Stimulated activated CD8-positive, alpha-beta memory T cell treated with anti-CD3 and anti-CD28 coated beads, Interleukin-7, amount 100 ng/mL, for 24 hours (primary cell): ENCODE measurements around the gene INSR.
"Not testable (repeated sequence)": the region's sequence is repeated elsewhere in the genome, so short reads cannot be mapped to it uniquely, and the experiment has no call there.

Source experiments
- DNase-seq: peaks from one replicate; pipeline ENCODE4 v3.0.0-alpha.2; 2020; ENCODE audit warnings: low read depth

The INSR gene

GRCh38 chr19:7293762-7294557 is at the start of gene INSR:
INSR (minus strand) TSS chr19:7294414; CDS start chr19:7293891, 523 bp downstream.
- peak; percentile 8 for DNase-seq

GRCh38 chr19:7342143-7342542 is 47.9 kb upstream of the INSR start:
- DNase-seq: no peak

- peak; percentile 87 for DNase-seq
These were observed 47.0 kb upstream of the INSR start for GRCh38 chr19:7340959-7341837.

GRCh38 chr19:7337380-7338194 is 43.4 kb upstream of the INSR start:
- DNase-seq: no peak

- DNase-seq: no peak
These were observed 42.2 kb upstream of the INSR start for GRCh38 chr19:7336321-7336973.

GRCh38 chr19:7333198-7334118 is 39.2 kb upstream of the INSR start:
- no peak for DNase-seq

GRCh38 chr19:7331446-7331845 is 37.2 kb upstream of the INSR start:
- DNase-seq: no peak

GRCh38 chr19:7328647-7329046 is 34.4 kb upstream of the INSR start:
- DNase-seq: no peak

- DNase-seq: no peak
These were observed 33.6 kb upstream of the INSR start for GRCh38 chr19:7327802-7328201.

GRCh38 chr19:7326105-7326877 is 32.1 kb upstream of the INSR start:
- DNase-seq: no peak

GRCh38 chr19:7318176-7318575 is 24.0 kb upstream of the INSR start:
- no peak for DNase-seq

GRCh38 chr19:7312816-7313215 is 18.6 kb upstream of the INSR start:
- DNase-seq: no peak

GRCh38 chr19:7311911-7312310 is 17.7 kb upstream of the INSR start:
- no peak for DNase-seq

GRCh38 chr19:7308327-7308726 is 14.1 kb upstream of the INSR start:
- not testable (repeated sequence) for DNase-seq

- no peak for DNase-seq
These were observed 13.5 kb upstream of the INSR start for GRCh38 chr19:7307590-7308218.

GRCh38 chr19:7304200-7304599 is 10.0 kb upstream of the INSR start:
- no peak for DNase-seq

- DNase-seq: no peak
These were observed 9.3 kb upstream of the INSR start for GRCh38 chr19:7303470-7303869.

GRCh38 chr19:7301525-7301924 is 7.3 kb upstream of the INSR start:
- no peak for DNase-seq

- no peak for DNase-seq
These were observed 3.5 kb upstream of the INSR start for GRCh38 chr19:7297742-7298141.
